Stimulated activated memory B cell treated with anti-CD40 and anti-IgM and Interleukin-4, amounts not matched to agents 10 μg/mL and 1 μg/mL and 100 μg/mL, for 72 hours (primary cell): Measurements from ENCODE around the gene THSD4.

Experiments
- ATAC-seq: fragments of 150-1000 bp; cut with Tn5 transposase; 2 replicates; pipeline ENCODE4 v1.10.0; 2021
- H3K27ac Mint-ChIP-seq: one replicate; pipeline ENCODE4 v1.8.0; 2022; ENCODE audit warnings: mild to moderate bottlenecking, mixed read lengths
- H3K27me3 Mint-ChIP-seq: one replicate; pipeline ENCODE4 v1.8.0; 2022; ENCODE audit warnings: mixed read lengths
- H3K36me3 Mint-ChIP-seq: one replicate; pipeline ENCODE4 v1.8.0; 2022; ENCODE audit warnings: mixed read lengths
- H3K4me1 Mint-ChIP-seq: one replicate; pipeline ENCODE4 v1.8.0; 2022; ENCODE audit warnings: mixed read lengths
- H3K4me3 Mint-ChIP-seq: one replicate; pipeline ENCODE4 v1.8.0; 2022; ENCODE audit warnings: mild to moderate bottlenecking, moderate library complexity, mixed read lengths
- H3K9me3 Mint-ChIP-seq: one replicate; pipeline ENCODE4 v1.8.0; 2022; ENCODE audit warnings: mixed read lengths

Gene THSD4

DNA sequence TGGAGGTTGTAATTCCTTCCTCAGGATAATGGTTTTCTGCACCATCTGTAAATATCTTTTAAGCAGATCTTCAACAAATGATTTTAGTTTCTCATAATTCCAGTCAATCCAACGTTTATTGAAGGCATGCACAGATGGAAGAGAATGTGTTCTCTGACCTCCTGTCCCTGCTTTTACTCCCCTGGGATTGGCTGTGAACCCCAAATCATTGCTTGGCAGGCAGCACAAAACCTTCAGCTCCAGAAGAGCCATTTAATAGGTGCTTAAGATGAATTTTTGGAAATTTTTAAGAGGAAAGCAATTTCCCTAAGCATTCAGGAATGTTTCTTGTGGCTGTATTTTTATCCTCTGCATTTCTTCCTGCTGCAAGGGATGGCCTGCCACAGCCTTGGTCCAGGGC is 25.5 kb upstream of the THSD4 start:
- ATAC-seq: no peak
- Mint-ChIP-seq H3K36me3 (no peaks in the 10 kb centered on the region), H3K4me3 (no peak overlapping the region), H3K9me3 (peaks cover 12% of the 10 kb centered on the region), H3K4me1 (no peaks in the 10 kb centered on the region), H3K27me3 (peaks cover 20% of the 10 kb centered on the region), H3K27ac (no peak overlapping the region)

DNA sequence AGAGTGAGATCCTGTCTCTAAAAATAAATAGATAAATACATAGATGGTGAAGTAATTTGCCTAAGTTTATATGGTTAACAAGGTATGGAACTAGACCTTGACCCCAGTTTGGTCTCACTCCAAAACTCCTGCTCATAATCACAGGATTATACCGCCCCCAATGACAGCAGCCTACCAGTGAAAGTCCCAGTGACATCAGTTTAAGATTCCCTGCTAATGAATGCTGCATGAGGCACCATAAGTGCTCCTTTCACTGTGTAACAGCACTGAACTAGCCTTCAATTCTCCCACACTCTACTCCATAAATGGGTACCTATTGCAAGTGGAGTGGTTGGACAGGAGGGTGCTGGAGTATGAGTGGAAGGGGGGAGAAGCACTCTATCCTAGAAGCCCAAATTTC is 23.7 kb upstream of the THSD4 start:
- peaks cover 9% of the 10 kb centered on the region for H3K9me3 Mint-ChIP-seq
- no peak overlapping the region for H3K27ac Mint-ChIP-seq
- ATAC-seq: no peak
- no peak overlapping the region for H3K4me3 Mint-ChIP-seq
- H3K36me3 Mint-ChIP-seq: no peaks in the 10 kb centered on the region
- H3K4me1 Mint-ChIP-seq: no peaks in the 10 kb centered on the region
- peaks cover 20% of the 10 kb centered on the region for H3K27me3 Mint-ChIP-seq

DNA sequence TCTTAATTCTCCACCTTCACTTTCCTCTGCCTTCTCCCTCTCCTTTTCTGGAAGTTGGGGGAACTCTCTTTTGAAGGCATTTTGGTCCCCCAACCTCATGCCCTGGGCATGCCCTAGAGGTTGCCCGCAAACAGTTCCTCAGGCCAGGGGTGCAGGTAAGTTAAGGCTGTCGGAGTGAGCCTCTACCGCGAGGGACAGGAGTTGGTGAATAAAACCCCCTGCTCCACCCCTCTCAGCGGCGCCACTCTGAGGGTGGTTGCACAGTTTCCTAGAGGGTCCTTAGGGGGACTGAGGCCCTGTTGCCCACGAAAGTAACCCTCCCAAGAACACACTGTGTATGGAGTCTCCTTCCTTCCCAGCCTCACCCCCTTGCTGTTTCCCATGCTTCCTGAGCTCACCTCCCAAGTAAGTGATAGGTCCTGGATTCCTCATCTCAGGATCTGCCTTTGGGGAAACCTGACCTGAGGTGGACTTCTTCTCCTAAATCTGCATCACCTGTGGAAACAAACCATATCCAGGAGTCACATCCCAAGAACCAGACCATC is 23.1 kb upstream of the THSD4 start:
- Mint-ChIP-seq H3K36me3 (no peaks in the 10 kb centered on the region), H3K4me1 (no peaks in the 10 kb centered on the region), H3K27me3 (peaks cover 15% of the 10 kb centered on the region), H3K9me3 (peaks cover 7% of the 10 kb centered on the region), H3K27ac (no peak overlapping the region), H3K4me3 (no peak overlapping the region)
- ATAC-seq: no peak

DNA sequence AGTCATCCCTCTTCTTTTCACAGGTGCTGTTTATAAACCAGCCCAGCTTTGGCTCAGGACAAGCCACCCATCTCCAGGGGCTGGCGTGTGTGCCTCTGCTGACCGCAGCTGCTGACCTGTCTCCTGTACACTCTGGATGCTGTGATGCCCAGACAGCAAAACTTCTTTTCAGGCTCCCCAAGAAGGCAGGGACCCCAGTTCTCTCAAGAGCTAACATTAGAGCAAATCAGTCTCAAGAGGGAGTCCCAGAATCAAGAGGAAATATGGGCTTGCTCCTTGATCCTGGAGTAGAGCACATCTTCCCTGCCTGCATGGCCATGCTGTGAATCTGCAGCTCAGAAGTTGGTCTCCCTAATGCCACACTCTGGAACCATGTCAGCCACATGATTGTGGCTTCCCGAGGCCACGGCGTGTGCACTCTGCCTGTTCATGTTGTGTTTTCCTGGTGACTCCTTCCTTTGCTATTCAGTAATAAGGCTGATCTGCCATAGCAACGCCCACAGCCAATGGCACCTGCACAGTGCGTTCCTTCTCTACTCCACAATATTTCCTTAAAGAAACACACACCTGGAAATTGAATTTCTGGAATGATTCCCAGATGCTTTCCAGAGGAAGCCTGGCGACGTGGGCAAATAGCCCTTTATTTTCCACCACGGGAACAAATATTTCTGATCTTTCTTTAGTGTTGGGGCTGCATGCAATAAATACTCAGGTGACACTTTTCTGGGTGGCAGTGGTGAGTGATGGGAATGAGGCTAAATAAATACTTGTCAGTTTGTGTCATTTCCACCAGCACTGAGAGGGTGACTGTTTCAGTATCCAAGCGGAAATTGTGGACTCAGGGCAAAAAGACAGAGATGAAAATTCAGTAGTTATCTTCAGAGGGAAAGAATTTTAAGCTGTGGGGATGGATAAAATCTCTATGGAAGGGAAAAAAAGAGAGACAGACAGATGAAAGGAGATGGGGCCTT is 21.9 kb upstream of the THSD4 start:
- H3K27ac Mint-ChIP-seq: no peak overlapping the region

DNA sequence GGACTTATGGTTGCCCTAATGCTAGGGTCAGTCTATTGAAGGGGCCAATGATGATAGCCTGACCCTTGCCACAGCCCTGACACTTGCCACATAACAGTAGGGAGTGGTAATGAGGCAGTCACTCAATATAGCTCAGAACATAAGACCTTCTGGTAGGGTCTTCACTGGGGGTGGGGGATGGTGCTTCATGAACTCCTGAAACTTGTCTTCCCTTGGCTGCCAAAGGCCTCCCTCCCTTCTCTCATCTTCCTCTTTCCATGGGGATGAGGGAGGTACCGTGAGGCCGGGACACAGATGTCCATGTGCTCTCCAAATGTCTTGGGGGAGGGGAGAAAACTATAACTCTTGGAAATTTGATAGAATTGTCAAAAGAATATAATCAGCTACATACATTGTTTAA is 21.1 kb upstream of the THSD4 start:
- H3K27me3 Mint-ChIP-seq: peaks cover 11% of the 10 kb centered on the region
- H3K9me3 Mint-ChIP-seq: peaks cover 2% of the 10 kb centered on the region
- ATAC-seq: no peak
- no peak overlapping the region for H3K4me3 Mint-ChIP-seq
- H3K27ac Mint-ChIP-seq: no peak overlapping the region
- H3K4me1 Mint-ChIP-seq: no peaks in the 10 kb centered on the region
- H3K36me3 Mint-ChIP-seq: no peaks in the 10 kb centered on the region

More for the DNA sequence above, 21.9 kb upstream of the THSD4 start:
- ATAC-seq: no peak
- Mint-ChIP-seq H3K9me3 (peaks cover 6% of the 10 kb centered on the region), H3K4me1 (no peaks in the 10 kb centered on the region), H3K27me3 (peaks cover 11% of the 10 kb centered on the region), H3K36me3 (no peaks in the 10 kb centered on the region), H3K4me3 (no peak overlapping the region)

DNA sequence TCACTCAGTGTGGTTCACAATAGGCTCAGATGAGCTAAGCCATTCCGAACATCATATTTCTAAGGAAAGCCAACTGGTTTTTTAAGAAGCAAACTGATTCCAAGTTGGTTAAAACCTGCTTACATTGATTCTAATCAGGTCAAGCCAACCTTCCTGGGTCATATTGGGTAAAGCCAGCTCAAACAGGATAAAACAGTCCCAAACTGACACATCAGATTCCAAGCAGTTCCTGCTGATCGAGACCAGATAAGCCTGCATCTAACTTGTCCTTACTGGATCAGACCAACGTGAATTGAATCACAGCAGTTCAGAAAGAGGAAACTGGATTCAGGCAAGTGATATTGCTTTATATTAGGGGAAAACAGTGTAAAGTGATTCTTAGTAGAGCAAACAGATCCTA is 18.6 kb upstream of the THSD4 start:
- ATAC-seq: no peak

DNA sequence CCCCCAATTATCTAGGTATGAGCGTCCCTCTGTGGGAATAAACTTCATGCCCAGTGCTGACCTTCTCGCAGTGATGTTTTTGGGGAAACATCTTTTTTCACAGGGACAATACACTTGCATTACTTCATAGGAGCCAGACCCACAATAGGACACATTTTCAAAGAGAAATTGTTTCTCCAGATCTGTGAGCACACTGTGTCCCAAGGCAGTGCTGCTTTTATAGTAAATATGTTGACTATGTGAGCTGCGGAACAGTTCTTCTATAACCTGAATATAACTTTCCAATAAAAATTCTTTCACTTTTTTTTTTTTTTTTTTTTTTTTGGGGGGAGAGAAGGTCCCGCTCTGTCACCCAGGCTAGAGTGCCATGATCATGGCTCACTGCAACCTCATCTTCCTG is 17.4 kb upstream of the THSD4 start:
- no peak overlapping the region for H3K27ac Mint-ChIP-seq
- H3K36me3 Mint-ChIP-seq: peaks cover 5% of the 10 kb centered on the region
- ATAC-seq: no peak
- H3K4me1 Mint-ChIP-seq: no peaks in the 10 kb centered on the region
- H3K4me3 Mint-ChIP-seq: no peak overlapping the region
- H3K27me3 Mint-ChIP-seq: peaks cover 9% of the 10 kb centered on the region
- H3K9me3 Mint-ChIP-seq: no peaks in the 10 kb centered on the region

More for the DNA sequence above, 18.6 kb upstream of the THSD4 start:
- Mint-ChIP-seq H3K9me3 (no peaks in the 10 kb centered on the region), H3K27me3 (no peaks in the 10 kb centered on the region), H3K36me3 (no peaks in the 10 kb centered on the region), H3K27ac (no peak overlapping the region), H3K4me3 (no peak overlapping the region), H3K4me1 (no peaks in the 10 kb centered on the region)

DNA sequence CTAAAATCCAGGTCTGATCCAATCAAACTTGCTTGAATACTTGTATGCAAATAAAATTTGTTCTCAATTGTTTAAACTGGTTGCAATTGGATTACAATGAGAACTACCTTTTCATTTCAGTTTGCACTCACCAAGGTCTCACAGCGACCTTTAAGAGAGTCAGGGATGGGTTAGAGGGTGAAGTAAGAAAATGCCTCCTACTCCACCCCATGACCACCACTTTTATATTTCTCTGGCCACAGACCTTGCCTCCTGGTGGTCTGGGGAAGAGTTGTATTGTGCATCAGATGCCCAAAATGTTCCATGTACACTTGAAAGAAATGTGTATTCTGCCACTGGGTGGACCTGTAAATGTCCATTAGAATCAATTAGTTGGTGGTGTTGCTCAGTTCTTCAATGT is 16.4 kb upstream of the THSD4 start:
- H3K27ac Mint-ChIP-seq: no peak overlapping the region
- peaks cover 5% of the 10 kb centered on the region for H3K36me3 Mint-ChIP-seq
- ATAC-seq: no peak
- no peaks in the 10 kb centered on the region for H3K4me1 Mint-ChIP-seq
- no peak overlapping the region for H3K4me3 Mint-ChIP-seq
- no peaks in the 10 kb centered on the region for H3K9me3 Mint-ChIP-seq
- H3K27me3 Mint-ChIP-seq: peaks cover 17% of the 10 kb centered on the region

DNA sequence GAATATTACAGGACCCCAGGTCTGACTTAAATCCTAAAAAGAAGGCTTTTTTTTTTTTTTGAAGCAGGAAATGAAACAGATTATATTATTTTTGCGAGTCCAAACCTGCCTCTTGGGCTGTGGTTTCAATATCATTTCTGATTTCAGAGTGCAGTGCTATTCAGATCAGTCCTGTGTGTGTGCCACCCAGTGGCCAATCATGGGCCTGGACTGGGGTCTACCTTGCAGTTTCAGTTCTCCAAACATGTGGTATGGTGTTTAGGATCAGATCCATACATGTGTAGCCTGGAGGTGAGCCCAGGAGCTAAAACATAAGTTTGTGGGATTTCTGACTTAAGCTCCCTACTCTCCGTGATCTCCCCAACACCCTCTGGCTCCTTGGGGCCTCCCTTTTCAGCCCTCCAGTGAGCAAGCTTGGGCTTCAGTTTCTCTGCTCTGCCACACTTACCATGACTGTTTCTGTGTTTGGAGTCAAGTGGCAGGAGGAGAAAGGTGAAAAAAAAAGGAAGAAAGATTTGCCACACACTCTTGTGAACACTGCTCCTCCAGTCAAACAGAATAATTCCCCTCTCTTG is 12.1 kb upstream of the THSD4 start:
- Mint-ChIP-seq H3K4me1 (peaks cover 6% of the 10 kb centered on the region), H3K4me3 (no peak overlapping the region), H3K9me3 (no peaks in the 10 kb centered on the region), H3K36me3 (peaks cover 5% of the 10 kb centered on the region), H3K27ac (no peak overlapping the region), H3K27me3 (peaks cover 19% of the 10 kb centered on the region)
- peak; percentile 53 for ATAC-seq

DNA sequence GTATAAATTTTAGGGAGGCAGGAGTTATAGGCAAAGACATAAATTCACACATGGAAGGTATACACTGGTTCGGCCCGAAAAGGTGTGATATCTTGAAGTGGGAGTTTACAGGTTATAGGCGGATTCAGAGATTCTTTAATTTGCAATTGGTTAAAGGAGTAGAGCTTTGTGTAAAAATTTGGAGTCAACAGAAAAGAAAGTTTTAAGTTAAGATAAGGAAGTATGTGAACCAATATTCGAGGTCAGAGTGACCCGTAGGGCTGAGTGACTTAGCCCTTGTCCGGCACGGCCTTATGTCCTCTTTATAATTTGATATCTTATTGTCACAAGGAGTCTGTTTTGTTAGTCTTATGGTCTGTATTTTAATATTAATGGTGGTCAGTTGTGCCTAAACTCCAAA is 10.6 kb upstream of the THSD4 start:
- Mint-ChIP-seq H3K4me1 (peaks cover 6% of the 10 kb centered on the region), H3K4me3 (no peak overlapping the region)

DNA sequence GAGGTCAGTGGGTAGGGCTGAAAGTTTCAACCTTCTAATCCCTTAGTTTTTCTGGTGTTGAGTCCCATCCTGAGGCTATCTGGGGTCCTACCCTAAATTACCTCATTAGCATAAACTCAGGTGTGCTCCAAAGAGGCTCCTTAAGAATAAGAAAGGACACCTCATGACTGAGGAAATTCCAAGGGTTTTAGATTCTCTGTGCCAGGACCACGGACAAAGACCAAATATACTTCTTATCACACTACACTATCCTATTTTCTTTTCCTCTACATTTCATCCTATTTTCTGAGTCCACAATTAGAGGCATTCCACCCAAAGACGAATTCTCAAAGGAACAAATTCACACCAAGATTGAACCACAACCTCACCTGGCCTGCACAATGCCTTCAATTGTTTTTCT is 9.8 kb upstream of the THSD4 start:
- Mint-ChIP-seq H3K27ac (no peak overlapping the region), H3K4me1 (peaks cover 6% of the 10 kb centered on the region), H3K9me3 (no peaks in the 10 kb centered on the region), H3K4me3 (no peak overlapping the region), H3K27me3 (peaks cover 19% of the 10 kb centered on the region), H3K36me3 (peaks cover 5% of the 10 kb centered on the region)
- no peak for ATAC-seq

More for the DNA sequence above, 10.6 kb upstream of the THSD4 start:
- Mint-ChIP-seq H3K27me3 (peaks cover 19% of the 10 kb centered on the region), H3K36me3 (peaks cover 5% of the 10 kb centered on the region), H3K9me3 (no peaks in the 10 kb centered on the region), H3K27ac (no peak overlapping the region)
- ATAC-seq: no peak

DNA sequence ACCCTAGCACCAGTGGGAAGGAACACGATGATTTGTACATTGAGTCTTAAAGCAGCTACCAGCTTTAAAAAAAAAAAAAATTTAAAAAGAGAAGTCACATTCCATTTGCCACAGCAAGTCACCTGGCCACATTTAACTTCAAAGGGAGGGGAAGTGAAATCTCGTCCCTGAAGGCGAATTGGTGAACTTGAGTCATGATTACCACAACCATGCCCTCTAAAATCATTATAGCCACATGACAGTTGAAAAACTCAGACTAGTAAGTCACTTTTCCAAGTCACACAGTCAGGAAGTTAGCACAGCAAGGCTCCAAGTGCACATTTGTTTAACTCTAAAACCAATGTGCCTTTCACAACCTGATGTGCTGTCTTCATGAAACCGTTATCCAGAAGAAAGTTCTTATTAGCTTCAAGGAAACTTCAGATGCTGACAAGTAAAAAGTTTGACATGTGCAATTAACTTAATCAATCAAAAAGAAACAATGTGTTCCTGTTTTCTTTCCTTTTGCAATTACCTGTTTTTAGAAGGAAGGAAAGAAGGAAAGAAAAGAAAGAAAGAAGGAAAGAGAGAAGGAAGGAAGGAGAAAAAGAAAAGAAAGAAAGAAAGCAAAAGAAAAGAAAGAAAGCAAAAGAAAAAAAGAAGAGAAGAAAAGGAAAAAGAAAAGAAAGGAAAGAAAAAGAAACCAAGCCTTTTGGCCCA is 8.3 kb upstream of the THSD4 start:
- Mint-ChIP-seq H3K4me3 (no peak overlapping the region), H3K4me1 (peaks cover 6% of the 10 kb centered on the region), H3K27ac (no peak overlapping the region), H3K9me3 (no peaks in the 10 kb centered on the region), H3K27me3 (peaks cover 26% of the 10 kb centered on the region), H3K36me3 (peaks cover 5% of the 10 kb centered on the region)
- ATAC-seq: no peak

DNA sequence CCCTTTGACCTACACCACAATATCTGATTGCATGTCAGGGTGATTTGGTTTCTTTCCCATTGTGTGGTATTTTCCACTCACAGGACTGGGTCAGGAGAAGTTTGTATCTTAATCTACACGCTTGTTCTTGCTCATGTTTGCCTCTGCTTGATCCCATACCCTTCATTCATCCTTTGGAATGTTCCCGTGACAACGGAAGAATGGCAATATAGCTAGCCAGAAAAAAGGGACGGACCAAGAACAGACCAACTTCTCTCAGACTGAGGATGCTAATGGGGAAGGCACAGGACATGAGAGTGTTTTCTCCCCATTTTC is 7.8 kb upstream of the THSD4 start:
- no peak overlapping the region for H3K27ac Mint-ChIP-seq
- H3K4me1 Mint-ChIP-seq: peaks cover 6% of the 10 kb centered on the region
- ATAC-seq: no peak
- no peak overlapping the region for H3K4me3 Mint-ChIP-seq
- H3K9me3 Mint-ChIP-seq: no peaks in the 10 kb centered on the region
- H3K36me3 Mint-ChIP-seq: peaks cover 4% of the 10 kb centered on the region
- peaks cover 21% of the 10 kb centered on the region for H3K27me3 Mint-ChIP-seq

DNA sequence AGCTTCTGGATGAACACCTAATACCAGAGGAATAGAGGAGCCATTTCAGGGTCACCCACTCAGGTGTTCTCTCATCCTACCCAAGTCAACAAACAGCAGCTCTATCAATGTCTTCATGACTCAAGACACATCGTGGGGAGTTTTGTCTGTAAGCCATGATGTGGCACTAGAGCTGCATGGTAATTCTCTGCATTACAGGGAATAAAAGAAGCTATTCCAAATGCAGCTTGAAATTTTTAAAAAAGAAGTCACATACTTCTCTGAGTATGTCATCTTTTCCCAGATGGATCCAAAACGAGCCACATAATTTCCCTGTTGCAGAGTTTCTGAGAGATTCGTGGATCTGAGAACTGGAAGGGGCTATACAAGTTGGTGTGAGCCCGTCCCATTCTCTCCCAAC is 6.1 kb upstream of the THSD4 start:
- no peaks in the 10 kb centered on the region for H3K9me3 Mint-ChIP-seq
- H3K27ac Mint-ChIP-seq: no peak overlapping the region
- H3K4me3 Mint-ChIP-seq: no peak overlapping the region
- H3K36me3 Mint-ChIP-seq: no peaks in the 10 kb centered on the region
- peaks cover 6% of the 10 kb centered on the region for H3K4me1 Mint-ChIP-seq
- H3K27me3 Mint-ChIP-seq: peaks cover 11% of the 10 kb centered on the region
- no peak for ATAC-seq

DNA sequence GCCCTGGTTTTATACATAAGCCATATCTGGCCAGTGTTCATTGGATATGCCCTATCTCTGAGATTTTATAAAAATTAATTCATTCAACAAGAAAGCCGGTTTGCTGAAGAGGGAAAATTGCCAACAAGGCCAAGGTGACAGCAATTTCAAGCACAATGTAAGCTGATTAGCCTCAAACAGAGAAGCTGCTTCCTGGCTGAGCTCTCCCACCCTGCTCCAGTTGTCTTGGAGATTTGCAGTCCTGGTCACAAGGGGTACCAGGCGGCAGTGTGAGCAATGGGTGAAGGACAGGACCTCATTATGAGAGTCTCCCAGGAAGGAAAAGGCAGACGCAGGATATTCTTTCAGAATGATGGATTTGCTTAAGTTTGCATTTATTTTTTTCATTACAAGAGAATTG is 5.4 kb upstream of the THSD4 start:
- Mint-ChIP-seq H3K4me3 (no peak overlapping the region), H3K4me1 (peaks cover 6% of the 10 kb centered on the region), H3K9me3 (no peaks in the 10 kb centered on the region), H3K27me3 (peaks cover 19% of the 10 kb centered on the region), H3K27ac (no peak overlapping the region), H3K36me3 (no peaks in the 10 kb centered on the region)
- ATAC-seq: no peak
